ENCODE measurements around the gene NRDE2.

Gene NRDE2, protein sequence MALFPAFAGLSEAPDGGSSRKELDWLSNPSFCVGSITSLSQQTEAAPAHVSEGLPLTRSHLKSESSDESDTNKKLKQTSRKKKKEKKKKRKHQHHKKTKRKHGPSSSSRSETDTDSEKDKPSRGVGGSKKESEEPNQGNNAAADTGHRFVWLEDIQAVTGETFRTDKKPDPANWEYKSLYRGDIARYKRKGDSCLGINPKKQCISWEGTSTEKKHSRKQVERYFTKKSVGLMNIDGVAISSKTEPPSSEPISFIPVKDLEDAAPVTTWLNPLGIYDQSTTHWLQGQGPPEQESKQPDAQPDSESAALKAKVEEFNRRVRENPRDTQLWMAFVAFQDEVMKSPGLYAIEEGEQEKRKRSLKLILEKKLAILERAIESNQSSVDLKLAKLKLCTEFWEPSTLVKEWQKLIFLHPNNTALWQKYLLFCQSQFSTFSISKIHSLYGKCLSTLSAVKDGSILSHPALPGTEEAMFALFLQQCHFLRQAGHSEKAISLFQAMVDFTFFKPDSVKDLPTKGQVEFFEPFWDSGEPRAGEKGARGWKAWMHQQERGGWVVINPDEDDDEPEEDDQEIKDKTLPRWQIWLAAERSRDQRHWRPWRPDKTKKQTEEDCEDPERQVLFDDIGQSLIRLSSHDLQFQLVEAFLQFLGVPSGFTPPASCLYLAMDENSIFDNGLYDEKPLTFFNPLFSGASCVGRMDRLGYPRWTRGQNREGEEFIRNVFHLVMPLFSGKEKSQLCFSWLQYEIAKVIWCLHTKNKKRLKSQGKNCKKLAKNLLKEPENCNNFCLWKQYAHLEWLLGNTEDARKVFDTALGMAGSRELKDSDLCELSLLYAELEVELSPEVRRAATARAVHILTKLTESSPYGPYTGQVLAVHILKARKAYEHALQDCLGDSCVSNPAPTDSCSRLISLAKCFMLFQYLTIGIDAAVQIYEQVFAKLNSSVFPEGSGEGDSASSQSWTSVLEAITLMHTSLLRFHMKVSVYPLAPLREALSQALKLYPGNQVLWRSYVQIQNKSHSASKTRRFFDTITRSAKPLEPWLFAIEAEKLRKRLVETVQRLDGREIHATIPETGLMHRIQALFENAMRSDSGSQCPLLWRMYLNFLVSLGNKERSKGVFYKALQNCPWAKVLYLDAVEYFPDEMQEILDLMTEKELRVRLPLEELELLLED

DNA sequence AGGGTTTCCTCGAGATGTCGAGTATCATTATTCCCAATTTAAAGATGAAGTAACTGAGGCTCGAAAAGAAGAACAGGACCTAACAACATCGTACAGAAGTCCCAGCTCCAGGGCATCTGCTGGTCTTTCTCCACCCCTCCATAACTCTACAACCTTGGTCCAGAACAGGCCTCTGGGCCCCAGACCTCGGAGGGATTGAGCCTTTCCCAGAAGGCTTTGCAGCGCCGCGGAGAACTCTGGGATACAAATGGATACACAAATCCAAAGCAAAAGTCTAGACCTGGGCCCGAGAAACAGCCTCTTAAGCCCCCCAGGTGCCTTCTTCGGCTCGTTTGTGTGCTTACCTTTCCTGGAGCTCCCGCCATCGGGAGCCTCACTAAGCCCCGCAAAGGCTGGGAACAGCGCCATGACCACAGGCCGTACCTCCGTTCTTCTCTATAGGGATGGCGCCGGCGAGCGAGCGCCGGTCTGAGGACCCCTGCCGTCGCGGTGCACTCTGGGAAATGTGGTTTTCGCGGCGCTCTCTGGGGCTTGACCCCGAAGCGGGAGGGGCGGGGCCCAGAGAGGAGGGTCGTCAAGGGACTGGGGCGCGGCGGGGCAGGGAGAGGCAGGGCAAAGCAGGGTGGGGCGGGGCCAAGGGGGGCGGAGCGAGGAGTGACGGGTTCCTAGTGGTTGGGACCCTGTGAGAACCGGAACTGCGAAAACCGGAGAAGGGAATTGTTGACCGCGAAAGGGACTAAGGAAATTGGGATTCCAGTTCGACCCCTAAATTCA is at the start of gene NRDE2:
Gene NRDE2 (minus strand): TSS at position 445 of the 774 bp plus-strand sequence. CDS start 37 bp downstream, at position 408.
- peak; percentile 97 for DNase-seq (ENCODE audit: low spot score)

DNA sequence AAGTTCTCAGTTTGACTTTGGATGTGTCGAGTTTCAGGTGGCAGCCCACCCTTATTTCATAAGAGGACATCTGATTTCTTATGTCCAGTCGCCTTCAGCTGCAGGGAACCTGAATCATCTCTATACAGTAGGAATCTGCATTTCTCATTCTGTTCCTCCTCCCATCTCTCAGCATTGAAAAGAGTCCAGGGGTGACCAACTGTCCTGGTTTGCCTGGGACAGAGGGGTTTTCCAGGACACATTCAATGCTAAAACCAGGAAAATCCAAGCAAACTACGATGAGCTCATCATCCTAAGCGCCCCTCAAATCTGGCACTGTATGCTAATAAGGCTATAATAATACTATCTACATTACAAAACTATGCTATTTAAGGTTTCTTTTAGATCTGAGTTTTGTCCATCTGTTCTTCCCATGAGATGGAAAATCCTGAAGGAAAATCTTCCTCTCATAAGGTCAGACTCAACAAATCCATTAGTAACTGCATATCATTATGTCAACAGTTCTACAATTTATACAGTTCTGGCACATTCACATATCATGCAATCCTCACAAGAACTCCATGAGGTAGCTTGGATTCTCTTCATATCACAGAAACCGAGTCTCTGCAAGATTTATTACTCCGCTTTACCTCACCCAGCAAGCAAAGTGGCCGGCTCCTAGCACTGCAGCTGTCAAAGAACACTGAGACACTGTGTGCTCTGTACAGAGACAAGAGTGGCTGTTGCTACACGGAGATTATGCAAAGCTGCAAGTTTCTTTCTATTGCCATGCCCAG is 49.5 kb upstream of the NRDE2 start:
- DNase-seq (ENCODE audit: low spot score) = no peak

DNA sequence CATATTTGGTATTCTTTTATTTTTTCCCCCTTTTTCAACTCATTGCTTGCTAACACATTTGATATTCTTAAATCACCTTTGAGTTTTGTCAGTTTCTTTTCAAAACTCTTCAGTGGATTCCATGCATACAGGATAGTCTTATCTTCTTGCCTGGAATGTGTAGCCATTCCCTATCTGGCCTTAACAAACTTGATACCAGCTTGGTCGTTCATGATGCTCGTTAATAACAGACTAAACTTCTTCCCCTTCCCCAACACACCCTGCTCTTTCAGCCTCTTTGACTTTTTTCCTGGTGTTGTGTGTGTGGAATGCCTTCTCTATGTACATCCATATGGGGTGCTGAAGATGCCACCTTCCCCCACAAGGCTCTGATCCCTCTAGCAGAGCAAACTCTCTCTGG is 47.4 kb upstream of the NRDE2 start:
- no peak for DNase-seq (ENCODE audit: low spot score)

DNA sequence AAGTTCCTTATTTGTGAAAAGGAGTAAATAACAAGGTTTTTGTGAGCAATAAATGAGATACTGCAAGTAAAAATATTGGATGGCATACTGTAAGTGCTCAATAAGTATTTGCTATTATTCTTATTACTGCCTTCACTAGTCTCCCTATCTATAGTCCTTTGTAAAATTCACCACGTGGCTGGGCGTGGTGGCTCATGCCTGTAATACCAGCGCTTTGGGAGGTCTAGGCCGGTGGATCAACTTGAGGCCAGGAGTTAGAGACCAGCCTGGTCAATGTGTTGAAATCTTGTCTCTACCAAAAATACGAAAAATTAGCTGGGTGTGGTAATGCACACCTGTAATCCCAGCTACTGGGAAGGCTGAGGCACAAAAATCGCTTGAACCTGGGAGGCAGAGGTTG is 46.5 kb upstream of the NRDE2 start:
- no peak for DNase-seq (ENCODE audit: low spot score)

DNA sequence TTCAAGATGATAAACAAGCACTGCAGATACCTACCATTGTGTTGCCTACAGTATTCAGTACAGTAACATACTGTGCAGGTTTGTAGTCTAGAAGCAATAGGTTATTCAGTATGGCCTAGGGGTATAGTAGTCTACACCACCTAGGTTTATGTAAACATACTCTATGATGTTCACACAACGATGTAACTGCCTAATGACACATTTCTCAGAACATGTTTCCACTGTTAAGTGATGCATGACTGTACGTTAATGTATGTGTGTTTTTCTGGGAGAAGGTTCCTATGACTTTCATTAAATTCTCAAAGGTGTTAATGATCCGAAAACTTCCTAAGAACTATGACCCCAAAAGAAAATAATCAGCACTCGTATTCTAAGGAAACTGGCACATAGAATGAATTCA is 44.2 kb upstream of the NRDE2 start:
- DNase-seq (ENCODE audit: low spot score) = no peak

DNA sequence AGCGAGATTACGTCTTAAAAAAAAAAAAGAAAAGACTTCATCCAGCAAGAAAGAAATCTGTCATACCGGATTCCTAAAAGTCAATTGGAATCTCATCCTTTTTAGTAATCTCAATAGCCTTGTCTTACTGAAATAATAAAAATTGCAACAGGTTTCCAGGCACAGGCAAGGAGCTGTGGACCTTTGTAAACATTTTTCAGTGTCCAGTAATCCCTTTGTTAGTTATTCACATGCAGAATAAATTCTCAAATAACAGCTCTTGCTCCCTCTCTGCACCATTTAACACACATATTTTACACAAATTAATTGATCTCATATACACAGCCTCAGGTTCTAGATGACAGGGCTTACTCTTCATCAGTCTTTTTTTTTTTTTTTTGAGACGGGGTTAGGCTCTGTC is 43.1 kb upstream of the NRDE2 start:
- no peak for DNase-seq (ENCODE audit: low spot score)

DNA sequence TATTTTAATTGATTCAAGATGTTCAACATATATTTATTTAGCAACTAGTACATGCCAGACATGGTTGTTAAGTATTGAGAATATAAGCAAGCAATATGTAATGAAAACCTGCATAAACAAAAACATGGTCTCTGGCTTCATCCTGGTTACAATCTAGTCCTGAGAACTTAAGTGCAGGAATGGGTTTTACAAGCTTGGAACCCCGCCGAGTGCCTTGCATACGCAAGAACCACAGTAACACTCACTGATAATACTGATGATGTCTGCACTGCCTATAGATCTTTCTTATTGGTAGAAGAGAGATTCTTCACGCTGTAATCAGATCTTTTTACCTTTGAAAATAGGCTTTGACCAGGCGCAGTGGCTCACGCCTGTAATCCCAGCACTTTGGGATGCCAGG is 42.1 kb upstream of the NRDE2 start:
- no peak for DNase-seq (ENCODE audit: low spot score)

DNA sequence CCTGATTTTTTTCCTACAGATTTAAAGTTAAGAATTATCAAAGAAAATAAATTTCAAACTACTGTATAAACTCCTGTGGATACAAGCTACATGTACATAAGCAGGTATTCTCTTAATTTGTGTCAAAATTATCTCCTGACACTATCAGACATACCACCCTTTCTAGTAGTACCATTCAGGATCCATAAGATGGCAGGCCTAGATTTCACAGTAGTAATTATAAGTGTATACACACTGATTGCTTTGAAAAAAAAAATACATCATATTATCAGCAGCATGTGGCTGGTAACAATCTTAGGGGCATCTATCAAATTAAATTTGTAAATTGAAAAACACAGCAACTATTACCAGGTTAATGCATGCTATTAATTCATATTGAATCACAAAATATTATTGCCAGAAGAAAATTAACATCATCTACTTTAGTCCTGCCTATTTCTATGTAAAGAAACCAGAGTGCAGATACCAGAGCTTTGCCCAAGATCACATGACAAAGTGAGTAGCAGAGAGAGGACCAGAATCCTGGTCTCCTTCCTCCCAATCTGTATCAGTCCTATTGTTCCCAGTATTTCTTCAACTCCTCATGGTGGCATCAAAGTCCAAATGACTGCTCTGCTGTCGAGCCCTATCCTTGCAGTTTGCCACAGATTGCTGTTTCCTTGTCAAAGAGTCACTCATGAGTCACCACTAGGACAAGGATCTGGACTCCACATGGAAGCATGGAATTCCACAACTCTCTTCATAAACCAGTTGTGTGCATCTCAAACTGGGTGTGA is 37.4 kb upstream of the NRDE2 start:
- no peak for DNase-seq (ENCODE audit: low spot score)

DNA sequence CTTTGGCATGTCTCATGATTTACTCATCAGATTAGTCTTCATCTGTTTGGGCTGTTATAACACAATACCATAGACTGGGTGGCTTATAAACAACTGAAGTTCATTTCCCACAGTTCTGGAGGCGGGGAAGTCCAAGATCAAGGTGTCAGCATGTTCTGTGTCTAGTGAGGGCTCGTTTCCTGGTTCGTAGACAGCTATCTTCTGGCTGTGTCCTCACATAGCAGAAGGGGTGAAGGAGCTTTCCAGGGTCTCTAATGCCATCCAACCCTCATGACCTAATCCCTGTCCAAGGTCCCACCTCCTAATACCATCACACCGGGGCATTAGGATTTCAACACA is 30.8 kb upstream of the NRDE2 start:
- DNase-seq (ENCODE audit: low spot score) = no peak

DNA sequence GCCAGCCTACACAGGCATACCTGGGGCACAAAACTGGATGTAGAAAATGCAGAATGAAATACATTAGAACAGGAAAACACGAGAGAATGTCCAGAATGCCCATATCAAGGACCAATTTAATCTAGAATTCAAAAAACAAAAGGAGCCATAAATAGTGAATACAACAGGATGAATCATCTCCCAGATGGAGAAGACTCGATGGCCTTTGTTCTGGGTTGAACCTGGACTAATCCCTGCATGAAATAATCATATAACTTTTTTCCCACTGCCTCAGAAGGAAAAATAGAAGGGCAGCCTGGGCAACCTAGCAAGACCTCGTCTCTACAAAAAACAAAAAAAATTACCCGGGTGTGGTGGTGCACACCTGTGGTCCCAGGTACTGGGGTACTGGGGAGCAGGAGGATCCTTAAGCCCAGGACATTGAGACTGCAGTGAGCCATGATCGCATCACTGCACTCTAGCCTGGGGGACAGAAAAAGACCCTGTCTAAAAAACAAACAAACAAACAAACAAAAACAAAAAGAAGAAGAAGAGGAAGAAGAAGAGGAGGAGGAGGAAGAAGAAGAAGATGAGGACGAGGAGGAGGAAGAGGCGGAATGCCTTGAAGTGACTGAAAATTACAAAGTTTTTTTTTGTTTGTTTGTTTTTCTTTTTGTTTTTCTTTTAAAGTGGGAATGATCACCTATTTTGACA is 30.3 kb upstream of the NRDE2 start:
- DNase-seq (ENCODE audit: low spot score) = no peak

DNA sequence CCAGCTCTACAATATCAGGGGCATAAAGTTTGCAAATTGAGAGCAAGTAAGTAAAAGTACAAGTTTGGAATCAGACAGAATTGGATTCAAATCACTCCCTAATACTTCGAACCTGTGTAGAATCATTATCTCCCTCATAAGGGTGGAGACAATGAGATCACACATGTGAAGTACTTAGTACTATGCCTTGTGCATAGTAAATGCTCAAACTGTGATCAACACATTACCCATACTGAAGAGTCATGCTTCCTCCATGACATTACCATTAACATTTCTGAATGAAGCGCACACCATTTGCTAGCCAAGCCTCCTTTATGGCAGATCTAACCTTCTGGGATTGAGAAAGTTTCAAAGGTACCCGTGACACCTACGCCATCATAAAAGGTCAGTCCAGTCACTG is 26.6 kb upstream of the NRDE2 start:
- DNase-seq (ENCODE audit: low spot score) = no peak

DNA sequence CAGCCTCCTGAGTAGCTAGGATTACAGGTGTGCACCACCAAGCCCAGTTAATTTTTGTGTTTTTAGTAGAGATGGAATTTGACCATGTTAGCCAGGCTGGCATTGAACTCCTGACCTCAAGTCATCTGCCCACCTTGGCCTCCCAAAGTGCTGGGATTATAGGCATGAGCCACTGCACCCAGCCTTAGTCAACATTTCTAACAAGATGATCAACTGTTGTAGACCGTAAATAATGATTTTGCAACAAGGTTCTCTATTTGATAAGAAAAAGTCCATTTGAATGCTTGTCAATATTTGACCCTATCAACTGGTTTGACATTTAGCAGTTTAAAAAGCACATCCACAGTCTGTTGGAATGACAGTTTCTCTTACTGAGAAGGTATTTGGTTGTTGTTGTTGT is 25.2 kb upstream of the NRDE2 start:
- no peak for DNase-seq (ENCODE audit: low spot score)

DNA sequence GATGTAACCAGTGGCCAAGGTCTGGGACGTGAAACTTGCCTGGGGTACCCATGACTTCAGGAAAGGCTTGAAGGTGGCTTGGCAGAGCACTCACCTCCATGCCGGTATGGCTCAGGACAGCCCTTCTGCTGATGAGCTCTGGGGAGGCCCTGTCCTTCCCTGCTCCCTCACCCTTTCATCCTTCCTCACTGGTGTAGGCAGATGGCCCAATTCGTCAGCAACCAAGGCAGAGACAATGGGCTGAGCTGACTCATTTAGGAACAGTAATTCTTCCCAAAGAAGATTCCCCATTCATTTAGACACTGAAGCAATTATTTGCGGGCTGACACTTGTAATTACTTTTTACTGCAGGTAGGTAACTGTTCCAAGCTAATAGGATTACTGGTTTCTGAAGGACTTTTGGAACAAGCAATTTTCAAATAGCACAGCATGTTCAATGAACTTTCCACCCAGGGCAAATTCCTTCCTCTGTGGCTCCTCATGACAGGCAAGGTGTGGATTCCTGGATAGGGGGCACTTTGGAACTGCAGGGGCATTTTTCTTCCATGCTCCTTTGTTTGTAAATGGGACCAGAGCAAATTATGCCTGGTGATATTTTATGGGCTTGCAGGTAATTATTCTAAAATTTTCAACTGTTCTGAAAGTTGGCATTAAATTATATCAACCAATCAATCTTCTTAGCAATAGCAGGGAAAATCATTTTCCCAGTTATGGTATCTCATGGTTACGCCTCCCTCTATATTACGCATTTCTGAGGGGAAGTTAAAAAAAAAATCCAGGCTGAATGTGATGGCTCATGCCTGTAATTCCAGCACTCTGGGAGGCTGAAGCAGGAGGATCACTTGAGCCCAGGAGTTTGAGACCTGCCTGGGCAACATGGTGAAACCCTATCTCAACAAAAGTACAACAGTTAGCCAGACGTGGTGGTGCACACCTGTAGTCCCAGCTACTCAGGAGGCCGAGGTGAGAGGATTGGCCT is 24.1 kb upstream of the NRDE2 start:
- DNase-seq (ENCODE audit: low spot score) = no peak

DNA sequence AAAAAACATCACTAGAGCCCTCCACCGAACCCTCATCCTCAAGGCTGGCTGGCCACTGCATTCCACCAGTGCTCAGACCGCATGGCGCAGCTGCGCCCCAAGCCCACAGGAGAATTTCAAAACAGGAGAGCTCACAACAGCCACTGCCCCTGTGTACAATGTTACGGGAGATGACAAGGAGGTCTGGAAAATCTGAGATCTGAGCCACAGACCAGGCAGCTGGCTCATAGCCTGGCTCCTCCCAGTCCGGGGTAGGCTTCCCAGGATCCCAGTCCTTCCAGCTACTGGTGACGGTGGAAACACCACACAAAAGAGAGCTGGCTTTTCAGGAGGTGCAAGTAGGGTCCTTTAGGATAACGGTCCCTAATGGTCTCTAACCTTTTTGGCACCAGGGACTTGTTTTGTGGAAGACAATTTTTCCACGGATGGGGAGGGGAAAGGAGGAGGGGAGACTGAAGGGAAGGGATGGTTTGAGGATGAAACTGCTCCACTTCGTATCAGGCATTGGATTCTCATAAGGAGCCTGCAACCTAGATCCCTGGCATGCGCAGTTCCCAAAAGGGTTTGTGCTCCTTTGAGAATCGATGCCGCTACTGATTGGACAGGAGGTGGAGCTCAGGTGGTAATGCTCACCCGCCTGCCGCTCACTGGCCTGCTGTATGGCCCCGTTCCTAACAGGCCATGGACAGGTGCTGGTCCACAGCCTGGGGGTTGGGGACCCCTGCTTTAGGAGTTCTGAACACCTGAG is 23.0 kb upstream of the NRDE2 start:
- DNase-seq (ENCODE audit: low spot score) = no peak

DNA sequence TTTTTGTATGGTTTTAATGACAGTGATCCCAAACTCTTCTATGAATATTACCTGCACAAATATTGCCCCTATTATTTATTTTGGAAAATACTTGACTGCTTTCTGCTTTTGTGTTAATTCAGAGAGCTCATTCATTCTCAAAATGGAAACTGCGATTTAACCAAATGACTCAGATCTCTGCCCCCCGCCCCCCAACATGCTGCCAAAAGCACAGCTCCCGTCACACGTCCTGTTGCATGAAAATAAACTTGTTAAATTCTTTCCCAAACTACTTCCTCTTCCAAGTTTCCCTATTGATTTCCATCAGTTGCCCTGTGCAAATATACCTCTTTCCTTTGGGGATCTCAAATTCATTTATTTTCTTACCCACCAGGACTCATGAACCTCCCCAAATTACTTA is 18.0 kb upstream of the NRDE2 start:
- peak; percentile 31 for DNase-seq (ENCODE audit: low spot score)

DNA sequence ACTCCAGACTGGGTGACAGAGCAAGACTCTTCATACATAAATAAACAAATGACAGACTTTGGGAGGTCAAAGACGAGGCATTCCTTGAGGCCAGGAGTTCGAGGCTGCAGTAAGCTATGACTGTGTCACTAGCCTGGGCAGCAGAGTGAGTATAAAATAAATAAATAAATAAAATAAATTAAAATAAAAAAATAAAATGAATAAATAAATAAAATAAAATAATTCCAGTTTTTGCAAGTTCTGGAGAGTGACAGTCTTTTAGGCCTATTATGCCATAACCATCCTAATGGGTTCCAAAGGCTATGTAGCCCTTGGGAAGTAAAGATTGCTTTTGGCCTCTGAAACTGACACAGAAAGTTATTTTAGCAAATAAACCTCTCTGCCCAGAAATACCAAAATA is 16.5 kb upstream of the NRDE2 start:
- no peak for DNase-seq (ENCODE audit: low spot score)

DNA sequence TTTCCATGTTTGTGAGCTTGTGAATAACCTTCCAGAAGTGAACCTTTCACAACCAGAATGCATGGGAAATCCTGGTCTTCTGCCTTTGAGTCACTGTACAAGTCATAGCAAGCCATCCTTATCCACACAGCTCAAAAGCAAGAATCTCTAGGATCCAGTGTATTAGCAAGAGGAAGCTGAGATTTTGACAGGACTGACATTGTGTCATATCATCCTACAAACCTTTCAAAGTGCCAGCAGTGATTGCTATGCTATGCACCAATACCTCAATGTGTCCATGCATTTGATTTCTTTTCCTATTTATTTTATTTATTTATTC is 13.5 kb upstream of the NRDE2 start:
- DNase-seq (ENCODE audit: low spot score) = no peak
